LNCaP clone FGC (cell line): ENCODE results near the gene PHF2.

Experiments
- DNase-seq: peaks from one replicate; pipeline ENCODE4 v3.0.0-alpha.2; 2011; ENCODE audit warnings: low read depth
- H3K4me3 ChIP-seq: 2 replicates; pipeline ENCODE4 v1.5.1; 2011; ENCODE audit warnings: mild to moderate bottlenecking, low read depth, low read length, control low read depth
- CTCF ChIP-seq: IDR thresholded peaks from 2 replicates; pipeline ENCODE4 v1.5.1; 2012; ENCODE audit warnings: mild to moderate bottlenecking; ENCODE audit not compliant: control insufficient read depth, insufficient read depth; ENCODE audit errors: extremely low read depth

PHF2 gene

GRCh38 chr9:93555370-93555769, 21.0 kb upstream of the PHF2 start:
- DNase-seq, result no peak
- TF ChIP-seq CTCF, result no peak
- no peak overlapping the region for H3K4me3 ChIP-seq

- TF ChIP-seq CTCF, result no peak
- DNase-seq, result no peak
- no peak overlapping the region for H3K4me3 ChIP-seq
These were observed 18.8 kb upstream of the PHF2 start for GRCh38 chr9:93557366-93558137.

- H3K4me3 ChIP-seq, result no peak overlapping the region
- no peak for DNase-seq
- TF ChIP-seq CTCF, result no peak
These were observed 17.9 kb upstream of the PHF2 start for GRCh38 chr9:93558503-93558902.

GRCh38 chr9:93560991-93561390, 15.4 kb upstream of the PHF2 start:
- no peak overlapping the region for H3K4me3 ChIP-seq
- TF ChIP-seq CTCF, result no peak
- no peak for DNase-seq

- H3K4me3 ChIP-seq, result no peak overlapping the region
- DNase-seq, result no peak
- no peak for TF ChIP-seq CTCF
These were observed 14.2 kb upstream of the PHF2 start for GRCh38 chr9:93562157-93562556.

- DNase-seq, result no peak
- TF ChIP-seq CTCF, result no peak
- no peak overlapping the region for H3K4me3 ChIP-seq
These were observed 11.3 kb upstream of the PHF2 start for GRCh38 chr9:93565089-93565488.

GRCh38 chr9:93566408-93567270, 9.7 kb upstream of the PHF2 start:
- peak overlapping the region; percentile 74 for H3K4me3 ChIP-seq
- peak; percentile 89 for TF ChIP-seq CTCF
- peak; percentile 81 for DNase-seq
